Measurements from ENCODE around the gene KBTBD4. TPM values are rescaled to one million over a fixed set of nuclear protein-coding genes. Genes with fewer than 3 reads are reported as not detected.

The KBTBD4 gene
- total RNA-seq, 1 experiment from 2014 or later: 43.1 TPM

DNA sequence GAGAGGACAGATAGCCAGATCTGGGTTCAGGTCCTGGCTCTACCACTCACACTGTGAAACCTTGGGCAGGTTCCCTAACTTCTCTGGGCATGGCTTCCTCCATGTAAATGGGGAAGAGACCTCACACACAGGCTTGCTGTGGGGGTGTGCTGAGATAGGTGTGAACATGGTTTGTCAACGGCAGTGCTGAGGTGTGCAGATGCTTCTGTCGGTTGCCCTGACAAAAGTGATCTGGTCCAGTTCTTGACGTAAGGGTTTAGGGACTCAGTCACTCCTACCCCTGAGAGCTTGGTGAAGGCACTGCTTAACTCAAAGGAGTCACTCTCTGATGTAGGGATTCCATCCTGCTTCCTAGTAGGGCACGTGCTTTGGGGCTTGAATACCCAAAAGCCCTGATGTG, 13.5 kb upstream of the KBTBD4 start:
- in situ Hi-C loops (cut with HindIII; ENCODE audit: low sequenced_read_pairs): no loop called here

GRCh38 chr11:47591764-47592163, 13.0 kb upstream of the KBTBD4 start:
- in situ Hi-C loops (cut with HindIII; ENCODE audit: low sequenced_read_pairs): no loop called here
- DNase-seq (ENCODE audit: low spot score): peak; percentile 24

More for the DNA sequence above, 13.5 kb upstream of the KBTBD4 start:
- DNase-seq (ENCODE audit: low spot score): peak; percentile 26

- in situ Hi-C loops (cut with HindIII; ENCODE audit: low sequenced_read_pairs): no loop called here
- DNase-seq (ENCODE audit: low spot score): peak; percentile 37
These were observed 11.4 kb upstream of the KBTBD4 start for GRCh38 chr11:47589977-47590861.

- in situ Hi-C loops (cut with HindIII; ENCODE audit: low sequenced_read_pairs): no loop called here
- DNase-seq (ENCODE audit: low spot score): peak; percentile 23
These were observed 10.8 kb upstream of the KBTBD4 start for GRCh38 chr11:47589584-47589976.

GRCh38 chr11:47589118-47589517, 10.3 kb upstream of the KBTBD4 start:
- DNase-seq (ENCODE audit: low spot score): no peak
- in situ Hi-C loops (cut with HindIII; ENCODE audit: low sequenced_read_pairs): no loop called here

GRCh38 chr11:47587723-47588326, 9.1 kb upstream of the KBTBD4 start:
- in situ Hi-C loops (cut with HindIII; ENCODE audit: low sequenced_read_pairs): no loop called here
- peak; percentile 25 for DNase-seq (ENCODE audit: low spot score)

- in situ Hi-C loops (cut with HindIII; ENCODE audit: low sequenced_read_pairs): no loop called here
- DNase-seq (ENCODE audit: low spot score): no peak
These were observed 8.4 kb upstream of the KBTBD4 start for GRCh38 chr11:47587039-47587716.

GRCh38 chr11:47586098-47586855, 7.5 kb upstream of the KBTBD4 start, which contains the start of gene FAM180B:
Gene FAM180B, plus strand, starts transcription at chr11:47586678. Its CDS starts 91 bp downstream, at chr11:47586769.
- in situ Hi-C loops (cut with HindIII; ENCODE audit: low sequenced_read_pairs): no loop called here
- peak; percentile 59 for DNase-seq (ENCODE audit: low spot score)

DNA sequence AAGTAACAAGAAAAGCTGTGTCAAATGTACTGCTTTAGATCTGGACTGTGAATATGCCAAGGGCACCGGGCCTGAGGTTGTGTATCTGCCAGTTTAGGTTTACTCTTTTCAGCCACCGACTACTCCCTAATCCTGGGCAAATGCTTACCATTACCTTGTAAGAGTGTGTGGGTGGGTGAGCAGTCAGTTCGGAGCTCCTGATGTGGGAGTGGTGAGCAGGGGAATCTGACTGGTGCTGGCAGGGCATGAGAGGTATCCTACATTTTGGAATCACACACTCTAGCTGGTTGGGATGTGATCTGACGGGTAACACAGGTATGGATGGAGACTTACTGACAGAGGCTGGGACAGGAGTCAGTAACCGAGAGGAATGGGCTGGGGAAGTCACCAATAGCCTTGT, 5.1 kb upstream of the KBTBD4 start:
- in situ Hi-C loops (cut with HindIII; ENCODE audit: low sequenced_read_pairs): no loop called here
- no peak for DNase-seq (ENCODE audit: low spot score)

- in situ Hi-C loops (cut with HindIII; ENCODE audit: low sequenced_read_pairs): no loop called here
- peak; percentile 29 for DNase-seq (ENCODE audit: low spot score)
These were observed 1.2 kb downstream of the KBTBD4 start for GRCh38 chr11:47577460-47578041.

- DNase-seq (ENCODE audit: low spot score): no peak
- in situ Hi-C loops (cut with HindIII; ENCODE audit: low sequenced_read_pairs): no loop called here
These were observed 5.4 kb downstream of the KBTBD4 start for GRCh38 chr11:47573321-47573720.

GRCh38 chr11:47572715-47573255, 6.0 kb downstream of the KBTBD4 start:
- in situ Hi-C loops (cut with HindIII; ENCODE audit: low sequenced_read_pairs): no loop called here
- peak; percentile 50 for DNase-seq (ENCODE audit: low spot score)

- DNase-seq (ENCODE audit: low spot score): no peak
- in situ Hi-C loops (cut with HindIII; ENCODE audit: low sequenced_read_pairs): no loop called here
These were observed 6.9 kb downstream of the KBTBD4 start for GRCh38 chr11:47571895-47572294.

DNA sequence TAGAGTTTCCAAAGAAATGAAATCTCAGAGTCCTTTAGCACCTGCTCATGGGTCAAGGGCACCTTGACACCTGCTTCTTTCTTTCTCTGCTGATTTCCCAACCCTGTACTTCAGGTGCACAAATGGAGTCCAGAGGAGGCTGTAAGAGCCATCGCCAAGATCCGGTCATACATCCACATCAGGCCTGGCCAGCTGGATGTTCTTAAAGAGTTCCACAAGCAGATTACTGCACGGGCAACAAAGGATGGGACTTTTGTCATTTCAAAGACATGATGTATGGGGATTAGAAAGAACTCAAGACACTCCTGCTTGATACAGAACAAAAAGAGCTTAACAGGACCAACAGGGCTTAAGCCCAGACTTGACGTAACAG, 7.4 kb downstream of the KBTBD4 start:
- in situ Hi-C loops (cut with HindIII; ENCODE audit: low sequenced_read_pairs): no loop called here
- DNase-seq (ENCODE audit: low spot score): no peak

- in situ Hi-C loops (cut with HindIII; ENCODE audit: low sequenced_read_pairs): no loop called here
- DNase-seq (ENCODE audit: low spot score): no peak
These were observed 8.0 kb downstream of the KBTBD4 start for GRCh38 chr11:47570651-47571356.

DNA sequence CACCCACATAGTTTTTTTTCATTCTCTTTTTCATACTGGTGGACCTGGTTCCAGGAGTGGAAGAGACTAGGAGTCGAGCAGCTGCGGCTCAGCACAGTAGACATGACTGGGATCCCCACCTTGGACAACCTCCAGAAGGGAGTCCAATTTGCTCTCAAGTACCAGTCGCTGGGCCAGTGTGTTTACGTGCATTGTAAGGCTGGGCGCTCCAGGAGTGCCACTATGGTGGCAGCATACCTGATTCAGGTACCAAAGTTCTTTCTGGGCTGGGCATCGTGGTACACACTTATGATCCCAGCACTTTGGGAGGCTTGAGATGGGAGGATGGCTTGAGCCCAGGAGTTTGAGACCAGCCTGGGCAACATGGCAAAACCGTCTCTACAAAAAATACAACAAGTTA, 9.1 kb downstream of the KBTBD4 start:
- no peak for DNase-seq (ENCODE audit: low spot score)
- in situ Hi-C loops (cut with HindIII; ENCODE audit: low sequenced_read_pairs): no loop called here

DNA sequence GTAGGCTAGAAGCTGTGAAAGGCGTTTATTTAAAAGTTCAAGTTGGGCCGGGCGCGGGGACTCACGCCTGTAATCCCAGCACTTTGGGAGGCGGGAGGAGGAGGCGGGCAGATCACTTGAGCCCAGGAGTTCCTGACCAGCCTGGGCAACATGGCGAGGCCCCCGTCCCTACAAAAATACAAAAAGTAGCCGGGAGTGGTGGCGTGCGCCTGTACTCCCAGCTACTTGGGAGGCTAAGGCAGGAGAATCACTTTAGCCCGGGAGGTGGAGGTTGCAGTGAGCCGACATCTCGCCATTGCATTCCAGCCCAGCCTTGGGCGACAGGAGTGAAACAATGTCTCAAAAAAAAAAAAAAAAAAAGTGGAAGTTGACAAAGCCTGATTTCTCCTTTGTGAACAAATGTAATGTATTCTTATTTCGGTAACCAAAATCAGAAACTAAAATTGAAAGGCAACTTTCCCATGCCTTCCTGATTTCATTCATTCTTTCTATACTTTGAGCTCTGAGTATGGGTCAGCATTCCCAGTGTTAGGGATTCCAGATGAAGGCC, 12.5 kb downstream of the KBTBD4 start:
- peak; percentile 17 for DNase-seq (ENCODE audit: low spot score)
- in situ Hi-C loops (cut with HindIII; ENCODE audit: low sequenced_read_pairs): no loop called here
